Cardiac septum (tissue), 1 donor: ENCODE results near the gene PIK3R4. TPM values are rescaled to one million over a fixed set of nuclear protein-coding genes. Genes with fewer than 3 reads are reported as not detected.

Source experiments
- DNase-seq: peaks from one replicate; pipeline ENCODE4 v3.0.0-alpha.2; 2020; ENCODE audit warnings: low spot score
- intact Hi-C: fragments of 100-400 bp; cut with DNase I; formaldehyde crosslinking; loops from one replicate; pipeline ENCODE4 v1.14.0; 2022
- total RNA-seq: library from RNA; stranded (reverse); fragmentation: NEBNext Ultra II Directional; extraction: Animal tissue kit (Norgen Biotek cat#: 25700); gene quantifications from one replicate; pipeline ENCODE4 v1.2.1, GENCODE V29; 2021
- donor health status: DM: no; HTN: no; CAD: no.

The PIK3R4 gene
- total RNA-seq, 1 donor from 2014 or later, result 13.4 TPM

GRCh38 chr3:130700541-130700940, 46.1 kb downstream of the PIK3R4 start:
- DNase-seq, result no peak
- intact Hi-C loops, result no loop called here

- DNase-seq, result no peak
- intact Hi-C loops, result no loop called here
These were observed 46.9 kb downstream of the PIK3R4 start for GRCh38 chr3:130699765-130700164.

- intact Hi-C loops, result no loop called here
These were observed 53.3 kb downstream of the PIK3R4 start for GRCh38 chr3:130693314-130693713.

GRCh38 chr3:130692455-130692854, 54.2 kb downstream of the PIK3R4 start:
- DNase-seq, result no peak
- intact Hi-C loops, result no loop called here

More at GRCh38 chr3:130693314-130693713, 53.3 kb downstream of the PIK3R4 start:
- no peak for DNase-seq

- no peak for DNase-seq
- intact Hi-C loops, result no loop called here
These were observed 57.7 kb downstream of the PIK3R4 start for GRCh38 chr3:130688697-130689470.

- intact Hi-C loops, result no loop called here
- no peak for DNase-seq
These were observed 58.5 kb downstream of the PIK3R4 start for GRCh38 chr3:130688015-130688688.

- no peak for DNase-seq
- intact Hi-C loops, result no loop called here
These were observed 59.3 kb downstream of the PIK3R4 start for GRCh38 chr3:130687327-130687726.

- intact Hi-C loops, result no loop called here
These were observed 59.8 kb downstream of the PIK3R4 start for GRCh38 chr3:130686833-130687232.

GRCh38 chr3:130682131-130682530, 64.5 kb downstream of the PIK3R4 start:
- intact Hi-C loops, result no loop called here
- no peak for DNase-seq

More at GRCh38 chr3:130686833-130687232, 59.8 kb downstream of the PIK3R4 start:
- DNase-seq, result no peak

- intact Hi-C loops, result no loop called here
- DNase-seq, result no peak
These were observed 67.4 kb downstream of the PIK3R4 start for GRCh38 chr3:130679218-130679617.

- intact Hi-C loops, result no loop called here
- DNase-seq, result no peak
These were observed 69.3 kb downstream of the PIK3R4 start for GRCh38 chr3:130677343-130677742.

- no peak for DNase-seq
- intact Hi-C loops, result no loop called here
These were observed 74.9 kb downstream of the PIK3R4 start for GRCh38 chr3:130671545-130672312.

- no peak for DNase-seq
- intact Hi-C loops, result no loop called here
These were observed 76.9 kb downstream of the PIK3R4 start for GRCh38 chr3:130669740-130670139.

- no peak for DNase-seq
- intact Hi-C loops, result no loop called here
These were observed 83.5 kb downstream of the PIK3R4 start for GRCh38 chr3:130663092-130663491.

GRCh38 chr3:130662501-130662996, 84.1 kb downstream of the PIK3R4 start:
- no peak for DNase-seq
- intact Hi-C loops, result no loop called here

- no peak for DNase-seq
- intact Hi-C loops, result no loop called here
These were observed 85.3 kb downstream of the PIK3R4 start for GRCh38 chr3:130661140-130661891.

GRCh38 chr3:130659911-130660310, 86.7 kb downstream of the PIK3R4 start:
- intact Hi-C loops, result no loop called here
- no peak for DNase-seq

- intact Hi-C loops, result no loop called here
- DNase-seq, result no peak
These were observed 88.0 kb downstream of the PIK3R4 start for GRCh38 chr3:130658678-130659077.

- no peak for DNase-seq
- intact Hi-C loops, result no loop called here
These were observed 90.0 kb downstream of the PIK3R4 start for GRCh38 chr3:130656627-130657026.
